Measurements from ENCODE around the gene COL1A2.

The COL1A2 gene

GRCh38 chr7:94391726-94392392 is 2.8 kb upstream of the COL1A2 start:
- DNase-seq (ENCODE audit: low spot score) = no peak
- H3K27ac ChIP-seq = peak overlapping the region; percentile 83 to 95
- H3K4me3 ChIP-seq = no peak overlapping the region
- no peak for TF ChIP-seq CTCF (IDR thresholded peaks at IDR 0.05)

- H3K27ac ChIP-seq = peak overlapping the region; percentile 83 to 95
- no peak for DNase-seq (ENCODE audit: low spot score)
- H3K4me3 ChIP-seq = no peak overlapping the region
- no peak for TF ChIP-seq CTCF (IDR thresholded peaks at IDR 0.05)
These were observed 2.3 kb upstream of the COL1A2 start for GRCh38 chr7:94392393-94392786.

GRCh38 chr7:94393246-94394108 is 1.2 kb upstream of the COL1A2 start:
- H3K4me3 ChIP-seq = peak overlapping the region; percentile 80
- TF ChIP-seq CTCF (IDR thresholded peaks at IDR 0.05) = no peak
- peak overlapping the region; percentile 95 to 97 for H3K27ac ChIP-seq
- DNase-seq (ENCODE audit: low spot score) = no peak

- TF ChIP-seq CTCF (IDR thresholded peaks at IDR 0.05) = no peak
- peak; percentile 79 for DNase-seq (ENCODE audit: low spot score)
- Histone ChIP-seq H3K27ac (peak overlapping the region; percentile 95 to 97), H3K4me3 (peak overlapping the region; percentile 80)
These were observed 622 bp upstream of the COL1A2 start for GRCh38 chr7:94394109-94394436.

- Histone ChIP-seq H3K4me3 (peak overlapping the region; percentile 80), H3K27ac (peak overlapping the region; percentile 95 to 97)
- peak; percentile 76 for TF ChIP-seq CTCF (IDR thresholded peaks at IDR 0.05)
- DNase-seq (ENCODE audit: low spot score) = no peak
These were observed 694 bp downstream of the COL1A2 start for GRCh38 chr7:94395141-94396036.

- TF ChIP-seq CTCF (IDR thresholded peaks at IDR 0.05) = no peak
- peak overlapping the region; percentile 80 for H3K4me3 ChIP-seq
- H3K27ac ChIP-seq = peak overlapping the region; percentile 95 to 97
- DNase-seq (ENCODE audit: low spot score) = no peak
These were observed 1.3 kb downstream of the COL1A2 start for GRCh38 chr7:94396037-94396431.
